Central memory CD4-positive, alpha-beta T cell (primary cell): ENCODE data around the gene SCAMP4.

Source experiments
- DNase-seq: peaks from one replicate; pipeline ENCODE4 v3.0.0; 2022

SCAMP4 gene

GRCh38 chr19:1917146-1917545 lies 11.9 kb downstream of the SCAMP4 start:
- DNase-seq: no peak

- no peak for DNase-seq
Measured at GRCh38 chr19:1917926-1918325, 12.7 kb downstream of the SCAMP4 start.

GRCh38 chr19:1918975-1919374 lies 13.8 kb downstream of the SCAMP4 start:
- DNase-seq: no peak

- no peak for DNase-seq
Measured at GRCh38 chr19:1920644-1921043, 15.4 kb downstream of the SCAMP4 start.

GRCh38 chr19:1921326-1921725 lies 16.1 kb downstream of the SCAMP4 start:
- DNase-seq: no peak

GRCh38 chr19:1921825-1922224 lies 16.6 kb downstream of the SCAMP4 start:
- DNase-seq: no peak

GRCh38 chr19:1922803-1923202 lies 17.6 kb downstream of the SCAMP4 start:
- DNase-seq: no peak

GRCh38 chr19:1923319-1923718 lies 18.1 kb downstream of the SCAMP4 start:
- peak; percentile 37 for DNase-seq

- no peak for DNase-seq
Measured at GRCh38 chr19:1924320-1924961, 19.2 kb downstream of the SCAMP4 start.

GRCh38 chr19:1925544-1925943 lies 20.3 kb downstream of the SCAMP4 start:
- no peak for DNase-seq

GRCh38 chr19:1929021-1929742 lies 24.0 kb downstream of the SCAMP4 start:
- peak; percentile 73 for DNase-seq

- DNase-seq: no peak
Measured at GRCh38 chr19:1931445-1931844, 26.2 kb downstream of the SCAMP4 start.

- DNase-seq: no peak
Measured at GRCh38 chr19:1932395-1932794, 27.2 kb downstream of the SCAMP4 start.

- DNase-seq: no peak
Measured at GRCh38 chr19:1933244-1933643, 28.0 kb downstream of the SCAMP4 start.

GRCh38 chr19:1933942-1934341 lies 28.7 kb downstream of the SCAMP4 start:
- no peak for DNase-seq

GRCh38 chr19:1935484-1936208 lies 30.4 kb downstream of the SCAMP4 start:
- no peak for DNase-seq

- DNase-seq: no peak
Measured at GRCh38 chr19:1936430-1936829, 31.2 kb downstream of the SCAMP4 start.

- no peak for DNase-seq
Measured at GRCh38 chr19:1936916-1937610, 31.9 kb downstream of the SCAMP4 start.

GRCh38 chr19:1938071-1938470 lies 32.9 kb downstream of the SCAMP4 start:
- no peak for DNase-seq

- DNase-seq: no peak
Measured at GRCh38 chr19:1941146-1942077, 36.2 kb downstream of the SCAMP4 start, which contains the start of gene CSNK1G2. TSS of gene CSNK1G2 (plus strand) at chr19:1941172. CDS start at chr19:1969773, 28,601 bp downstream.

GRCh38 chr19:1942078-1942933 lies 37.1 kb downstream of the SCAMP4 start:
- peak; percentile 84 for DNase-seq
